ENCODE results near the gene NCAPD3.
A peak's percentile ranks its signal among the peaks of the same experiment; 100 is the strongest.

Gene NCAPD3

DNA sequence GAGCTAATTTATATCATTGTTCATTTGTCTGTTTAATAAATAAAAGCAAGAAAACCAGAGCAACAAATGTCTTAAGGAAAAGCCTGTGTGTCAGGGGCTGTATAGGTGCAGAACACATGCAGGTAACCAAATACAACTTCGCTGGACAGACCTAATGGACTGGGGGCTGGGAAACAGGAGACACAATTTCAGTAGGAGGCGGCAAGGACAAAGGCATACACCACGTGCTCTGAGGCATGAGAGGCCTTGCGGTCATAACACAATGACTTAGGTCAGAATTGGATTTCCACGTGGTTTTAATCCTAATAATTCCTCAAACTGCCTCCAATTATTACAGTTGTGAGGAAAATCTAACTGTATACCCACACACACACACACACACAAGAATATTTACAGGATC lies 43.7 kb upstream of the NCAPD3 start:
- no peak for DNase-seq (ENCODE audit: insufficient read length, low spot score)
- TF ChIP-seq, protein P1, sequence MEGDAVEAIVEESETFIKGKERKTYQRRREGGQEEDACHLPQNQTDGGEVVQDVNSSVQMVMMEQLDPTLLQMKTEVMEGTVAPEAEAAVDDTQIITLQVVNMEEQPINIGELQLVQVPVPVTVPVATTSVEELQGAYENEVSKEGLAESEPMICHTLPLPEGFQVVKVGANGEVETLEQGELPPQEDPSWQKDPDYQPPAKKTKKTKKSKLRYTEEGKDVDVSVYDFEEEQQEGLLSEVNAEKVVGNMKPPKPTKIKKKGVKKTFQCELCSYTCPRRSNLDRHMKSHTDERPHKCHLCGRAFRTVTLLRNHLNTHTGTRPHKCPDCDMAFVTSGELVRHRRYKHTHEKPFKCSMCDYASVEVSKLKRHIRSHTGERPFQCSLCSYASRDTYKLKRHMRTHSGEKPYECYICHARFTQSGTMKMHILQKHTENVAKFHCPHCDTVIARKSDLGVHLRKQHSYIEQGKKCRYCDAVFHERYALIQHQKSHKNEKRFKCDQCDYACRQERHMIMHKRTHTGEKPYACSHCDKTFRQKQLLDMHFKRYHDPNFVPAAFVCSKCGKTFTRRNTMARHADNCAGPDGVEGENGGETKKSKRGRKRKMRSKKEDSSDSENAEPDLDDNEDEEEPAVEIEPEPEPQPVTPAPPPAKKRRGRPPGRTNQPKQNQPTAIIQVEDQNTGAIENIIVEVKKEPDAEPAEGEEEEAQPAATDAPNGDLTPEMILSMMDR (IDR thresholded peaks at IDR 0.05; ENCODE audit: insufficient read depth, missing control alignments): no peak
- FAIRE-seq: no peak

DNA sequence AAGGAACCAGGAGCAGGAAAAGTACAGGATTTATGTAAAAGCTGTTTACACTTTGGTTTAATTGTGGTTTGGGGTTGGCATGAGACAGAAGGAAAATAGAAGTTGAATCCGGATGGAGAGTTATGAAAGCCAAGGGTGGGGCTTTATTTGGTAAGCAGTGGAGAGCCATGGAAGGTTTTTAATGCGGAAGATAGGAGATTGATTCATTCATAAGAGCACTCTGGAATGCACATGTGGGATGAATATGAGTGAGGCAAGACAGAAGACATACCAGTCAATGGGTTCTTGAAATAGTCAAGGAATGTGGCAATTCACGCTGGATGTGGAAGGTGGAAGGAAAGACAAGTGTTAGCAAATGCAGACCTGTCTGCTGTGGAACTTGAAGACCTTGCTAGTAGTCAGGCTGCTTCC lies 43.1 kb upstream of the NCAPD3 start:
- TF ChIP-seq, protein P1 (IDR thresholded peaks at IDR 0.05; ENCODE audit: insufficient read depth, missing control alignments): no peak
- FAIRE-seq (no peak), DNase-seq (ENCODE audit: insufficient read length, low spot score) (no peak)

DNA sequence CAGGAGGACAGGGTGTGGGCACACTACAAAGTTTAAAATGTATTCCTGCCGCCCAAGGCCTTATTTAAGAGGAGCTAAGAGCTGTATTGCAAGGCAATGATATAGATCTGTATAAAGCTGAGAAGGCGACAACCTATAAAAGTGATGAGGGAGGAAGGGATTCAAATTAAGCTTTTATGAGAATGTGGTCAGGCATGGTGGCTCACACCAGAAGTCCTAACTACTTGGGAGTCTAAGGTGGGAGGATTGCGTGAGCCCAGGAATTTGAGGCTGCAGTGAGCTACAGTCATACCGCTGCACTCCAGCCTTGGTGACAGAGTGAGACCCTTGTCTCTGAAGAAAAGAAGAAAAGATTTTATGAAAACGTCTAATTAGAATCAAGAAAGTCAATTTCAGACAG lies 42.7 kb upstream of the NCAPD3 start:
- DNase-seq (ENCODE audit: insufficient read length, low spot score) (no peak), FAIRE-seq (no peak)
- TF ChIP-seq, protein P1 (IDR thresholded peaks at IDR 0.05; ENCODE audit: insufficient read depth, missing control alignments): no peak

DNA sequence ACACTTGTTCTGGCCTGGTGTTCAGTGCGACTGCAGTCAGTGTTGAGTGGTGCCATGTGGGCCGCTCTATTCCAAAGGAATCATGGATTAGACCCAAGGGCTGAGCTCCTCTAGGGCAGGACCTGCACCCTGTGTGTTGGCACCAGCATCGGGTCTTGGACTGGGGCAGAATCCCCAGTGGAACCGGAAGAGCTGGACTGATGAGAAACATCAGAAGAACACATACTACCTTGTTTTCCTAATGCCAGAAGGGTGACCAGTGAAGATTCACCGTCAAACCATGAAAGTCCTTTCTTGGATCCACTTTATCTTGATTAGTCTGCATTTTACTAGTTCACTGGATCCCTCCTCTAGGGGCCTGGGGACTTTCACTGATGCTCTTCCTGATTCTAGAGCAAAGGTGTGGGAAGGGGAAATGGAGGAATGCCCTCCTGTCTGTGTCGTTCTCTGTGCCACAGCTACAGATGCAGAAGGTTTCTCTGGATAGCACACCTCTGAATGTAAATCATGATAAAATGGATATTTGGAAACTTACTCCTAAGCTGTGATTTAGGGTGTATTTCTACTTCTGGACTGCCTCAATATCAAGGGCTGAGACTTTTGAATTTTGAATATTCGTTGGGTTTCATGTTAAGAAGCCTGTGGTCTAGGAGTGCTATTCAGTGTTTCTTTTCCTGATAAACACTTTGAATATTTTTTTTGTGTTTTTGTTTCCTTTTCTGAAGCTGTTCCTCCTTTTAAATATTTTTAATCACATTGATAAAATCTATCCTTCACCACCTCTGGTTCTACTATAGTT lies 41.4 kb upstream of the NCAPD3 start:
- no peak for FAIRE-seq
- no peak for DNase-seq (ENCODE audit: insufficient read length, low spot score)
- TF ChIP-seq, protein P1 (IDR thresholded peaks at IDR 0.05; ENCODE audit: insufficient read depth, missing control alignments): no peak

DNA sequence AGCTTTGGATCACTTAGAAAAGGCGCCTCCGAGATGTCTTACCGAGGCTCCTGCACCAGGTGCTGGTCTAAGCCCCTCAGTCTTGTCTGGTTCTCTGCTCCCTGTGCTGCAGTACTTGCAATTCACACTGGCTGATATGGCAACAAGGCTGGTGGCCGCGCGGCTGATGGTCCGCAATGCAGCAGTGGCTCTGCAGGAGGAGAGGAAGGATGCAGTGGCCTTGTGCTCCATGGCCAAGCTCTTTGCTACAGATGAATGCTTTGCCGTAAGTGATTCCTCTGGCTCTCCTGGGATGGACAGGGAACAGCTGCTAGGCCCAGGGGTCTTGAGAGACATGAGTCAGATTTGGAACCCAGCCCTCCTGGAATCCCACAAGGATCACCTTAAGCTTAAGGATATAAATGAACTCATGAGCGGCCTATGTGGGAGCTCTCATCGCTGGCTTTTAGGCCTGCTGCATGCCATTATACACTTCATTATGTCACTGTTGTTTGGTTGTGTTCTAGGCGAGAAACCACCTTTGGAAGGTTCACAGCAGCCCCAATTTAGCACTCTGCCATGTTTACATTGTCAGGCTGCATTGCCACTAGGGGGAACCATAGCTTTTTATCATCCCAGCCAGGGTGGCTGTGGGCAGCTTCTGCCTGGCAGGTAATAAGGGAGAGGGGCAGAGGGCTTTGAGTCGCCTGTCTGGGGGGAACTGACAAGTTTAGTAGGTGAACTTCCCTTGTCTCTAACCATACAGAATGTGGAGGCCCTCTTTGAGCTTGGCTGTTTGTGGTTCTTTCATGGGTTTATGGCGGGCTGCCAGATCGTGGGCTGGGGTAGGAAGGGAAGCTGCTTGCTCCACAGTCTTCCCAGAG lies 38.1 kb upstream of the NCAPD3 start:
- no peak for FAIRE-seq
- peak; percentile 73 for DNase-seq (ENCODE audit: insufficient read length, low spot score)
- TF ChIP-seq, protein P1 (IDR thresholded peaks at IDR 0.05; ENCODE audit: insufficient read depth, missing control alignments): peak; percentile 58

DNA sequence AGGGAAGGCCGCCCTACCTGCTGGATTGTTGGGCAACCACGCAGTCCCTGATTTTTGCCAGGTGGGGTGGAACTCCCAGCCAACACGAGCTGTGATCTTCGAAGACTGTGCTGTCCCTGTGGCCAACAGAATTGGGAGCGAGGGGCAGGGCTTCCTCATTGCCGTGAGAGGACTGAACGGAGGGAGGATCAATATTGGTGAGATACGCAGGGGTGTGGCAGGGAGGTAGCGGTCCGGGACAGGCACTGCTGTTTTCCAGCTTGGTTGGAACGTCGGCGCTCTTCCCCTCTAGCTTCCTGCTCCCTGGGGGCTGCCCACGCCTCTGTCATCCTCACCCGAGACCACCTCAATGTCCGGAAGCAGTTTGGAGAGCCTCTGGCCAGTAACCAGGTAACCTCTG lies 37.2 kb upstream of the NCAPD3 start:
- DNase-seq (ENCODE audit: insufficient read length, low spot score): no peak
- TF ChIP-seq, protein P1 (IDR thresholded peaks at IDR 0.05; ENCODE audit: insufficient read depth, missing control alignments): no peak
- no peak for FAIRE-seq
